ENCODE measurements around the gene VPS9D1. TPM values are rescaled to one million over a fixed set of nuclear protein-coding genes. Genes with fewer than 3 reads are reported as not detected.

VPS9D1 gene
- total and polyA plus RNA-seq, 4 donors: 6.1 to 26.1 (median 18.2) TPM

- no peak overlapping the region for H3K27ac ChIP-seq (ENCODE audit: low read depth in 1 of 2, low read length in 1 of 2)
- DNase-seq (no peak), ATAC-seq (ENCODE audit: insufficient read depth, low FRiP score) (no peak)
- no peak overlapping the region for H3K4me3 ChIP-seq
- H3K4me1 ChIP-seq (ENCODE audit: control insufficient read depth in 5 of 5, insufficient read depth in 5 of 5, low read length in 5 of 5): peaks cover 0 to 4% (median 0%) of the 10 kb centered on the region in 5 donors
- H3K9ac ChIP-seq (ENCODE audit: insufficient read depth in 1 of 2, low read length in 2 of 2): no peak overlapping the region
- WGBS, 2 donors: 83 to 92% methylated on average over 14 of the region's 14 CpGs
- peaks cover 0 to 5% (median 0%) of the 10 kb centered on the region in 3 donors for H3K27me3 ChIP-seq (ENCODE audit: control insufficient read depth in 3 of 3, insufficient read depth in 3 of 3, low read length in 2 of 3)
- H3K36me3 ChIP-seq (ENCODE audit: control insufficient read depth in 4 of 4, insufficient read depth in 4 of 4, low read length in 4 of 4): no peaks in the 10 kb centered on the region
- H3K9me3 ChIP-seq (ENCODE audit: control insufficient read depth in 4 of 4, insufficient read depth in 3 of 4, low read length in 3 of 4): no peaks in the 10 kb centered on the region
- TF ChIP-seq CTCF (IDR thresholded peaks at IDR 0.05; ENCODE audit: control extremely low read depth, extremely low read depth): no peak
These were observed 14.0 kb downstream of the VPS9D1 start for GRCh38 chr16:89706518-89707260.

- H3K36me3 ChIP-seq (ENCODE audit: control insufficient read depth in 4 of 4, insufficient read depth in 4 of 4, low read length in 4 of 4): no peaks in the 10 kb centered on the region
- no peak overlapping the region for H3K9ac ChIP-seq (ENCODE audit: insufficient read depth in 1 of 2, low read length in 2 of 2)
- peaks cover 0 to 11% (median 3%) of the 10 kb centered on the region in 5 donors for H3K4me1 ChIP-seq (ENCODE audit: control insufficient read depth in 5 of 5, insufficient read depth in 5 of 5, low read length in 5 of 5)
- ATAC-seq (ENCODE audit: insufficient read depth, low FRiP score): no peak
- no peaks in the 10 kb centered on the region for H3K9me3 ChIP-seq (ENCODE audit: control insufficient read depth in 4 of 4, insufficient read depth in 3 of 4, low read length in 3 of 4)
- WGBS, 2 donors: 68 to 79% methylated on average over 15 of the region's 15 CpGs
- no peak overlapping the region for H3K4me3 ChIP-seq
- H3K27me3 ChIP-seq (ENCODE audit: control insufficient read depth in 3 of 3, insufficient read depth in 3 of 3, low read length in 2 of 3): peaks cover 0 to 5% (median 0%) of the 10 kb centered on the region in 3 donors
- no peak for TF ChIP-seq CTCF (IDR thresholded peaks at IDR 0.05; ENCODE audit: control extremely low read depth, extremely low read depth)
- no peak for DNase-seq
- H3K27ac ChIP-seq (ENCODE audit: low read depth in 1 of 2, low read length in 1 of 2): no peak overlapping the region
These were observed 15.7 kb downstream of the VPS9D1 start for GRCh38 chr16:89705006-89705405.

GRCh38 chr16:89704281-89704680 lies 16.4 kb downstream of the VPS9D1 start:
- DNase-seq: no peak
- ATAC-seq (ENCODE audit: insufficient read depth, low FRiP score): no peak
- 78 to 83% methylated on average over 13 of the region's 13 CpGs for WGBS, 2 donors
- no peak for TF ChIP-seq CTCF (IDR thresholded peaks at IDR 0.05; ENCODE audit: control extremely low read depth, extremely low read depth)
- Histone ChIP-seq H3K36me3 (ENCODE audit: control insufficient read depth in 4 of 4, insufficient read depth in 4 of 4, low read length in 4 of 4) (no peaks in the 10 kb centered on the region), H3K9me3 (ENCODE audit: control insufficient read depth in 4 of 4, insufficient read depth in 3 of 4, low read length in 3 of 4) (no peaks in the 10 kb centered on the region), H3K4me1 (ENCODE audit: control insufficient read depth in 5 of 5, insufficient read depth in 5 of 5, low read length in 5 of 5) (peaks cover 0 to 13% (median 3%) of the 10 kb centered on the region in 5 donors), H3K27ac (ENCODE audit: low read depth in 1 of 2, low read length in 1 of 2) (no peak overlapping the region), H3K4me3 (no peak overlapping the region), H3K27me3 (ENCODE audit: control insufficient read depth in 3 of 3, insufficient read depth in 3 of 3, low read length in 2 of 3) (peaks cover 0 to 5% (median 0%) of the 10 kb centered on the region in 3 donors), H3K9ac (ENCODE audit: insufficient read depth in 1 of 2, low read length in 2 of 2) (no peak overlapping the region)
